Activated CD4-positive, CD25-positive, alpha-beta regulatory T cell treated with anti-CD3 and anti-CD28 coated beads, Interleukin-2, amount 50 U/mL, for 72 hours (primary cell): ENCODE measurements around the gene SLFNL1.

ENCODE experiments used
- DNase-seq: peaks from one replicate; pipeline ENCODE4 v3.0.0; 2021

Gene SLFNL1

DNA sequence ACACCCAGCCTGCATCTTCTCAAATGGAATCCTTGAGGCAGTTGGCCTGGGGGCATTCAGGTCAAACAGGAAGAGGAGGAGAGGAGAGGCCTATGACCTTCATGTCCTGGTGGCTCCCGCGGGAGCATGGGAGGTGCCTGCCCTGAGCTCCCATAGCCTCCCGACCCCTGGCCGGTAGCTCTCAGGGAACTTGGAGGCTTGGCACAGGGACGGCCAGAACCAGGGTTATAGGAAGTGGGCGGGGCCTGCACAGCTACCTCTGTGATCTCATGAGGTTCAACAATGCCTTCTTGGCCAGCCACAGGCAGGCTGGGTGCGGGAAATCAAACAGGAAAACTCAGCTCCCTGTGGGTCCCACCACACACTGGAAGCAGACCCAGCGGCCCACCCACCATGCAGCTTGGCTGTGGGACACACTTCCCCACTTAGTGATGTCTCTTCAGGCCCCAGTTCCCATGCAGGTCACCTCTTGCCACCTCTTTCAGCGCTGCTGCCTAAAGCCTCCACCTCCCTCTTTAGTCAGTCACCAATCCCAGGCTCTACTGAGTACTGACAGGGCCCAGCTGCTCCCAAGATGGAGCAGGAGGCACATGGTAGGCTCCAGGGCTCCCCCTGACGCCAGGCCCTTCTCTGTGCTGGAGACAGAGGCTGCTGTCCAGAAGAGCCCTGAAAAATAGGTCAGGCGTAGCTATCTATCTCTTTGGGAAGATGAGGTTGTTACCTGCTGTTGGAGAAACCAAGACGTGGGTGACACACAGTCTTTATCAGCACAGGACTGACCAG, at the start of gene SLFNL1:
Gene SLFNL1 (minus strand): TSS at position 200 of the 783 bp plus-strand sequence. CDS start 1,065 bp downstream, outside the sequence.
- DNase-seq: no peak

- DNase-seq: no peak
Measured at GRCh38 chr1:41056907-41057306, 35.4 kb upstream of the SLFNL1 start.

GRCh38 chr1:41053316-41053715, 31.8 kb upstream of the SLFNL1 start:
- DNase-seq: no peak

- no peak for DNase-seq
Measured at GRCh38 chr1:41051022-41051421, 29.5 kb upstream of the SLFNL1 start.

DNA sequence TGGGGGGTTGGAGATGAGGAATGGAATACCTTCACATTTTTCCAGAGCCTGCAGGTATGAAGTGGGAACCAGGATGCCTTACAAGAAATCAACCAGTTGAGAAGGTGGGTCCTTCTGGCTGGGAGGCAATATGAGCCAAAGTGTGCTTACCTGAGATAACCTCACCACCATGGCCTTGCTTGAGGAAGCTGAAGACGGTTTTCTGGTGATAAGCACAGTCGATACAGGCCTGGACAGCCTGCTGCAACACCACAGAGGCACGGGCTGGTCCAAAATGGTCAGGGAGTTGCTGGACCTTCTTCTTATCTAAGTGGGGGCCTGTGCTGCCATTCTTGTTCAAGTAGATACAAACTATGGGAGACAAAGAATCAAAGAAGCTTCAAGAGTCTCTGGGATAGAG, 27.0 kb upstream of the SLFNL1 start:
- DNase-seq: no peak

- no peak for DNase-seq
Measured at GRCh38 chr1:41046347-41046775, 24.8 kb upstream of the SLFNL1 start.

GRCh38 chr1:41045740-41046139, 24.2 kb upstream of the SLFNL1 start:
- DNase-seq: no peak

- DNase-seq: no peak
Measured at GRCh38 chr1:41044187-41044586, 22.7 kb upstream of the SLFNL1 start.

DNA sequence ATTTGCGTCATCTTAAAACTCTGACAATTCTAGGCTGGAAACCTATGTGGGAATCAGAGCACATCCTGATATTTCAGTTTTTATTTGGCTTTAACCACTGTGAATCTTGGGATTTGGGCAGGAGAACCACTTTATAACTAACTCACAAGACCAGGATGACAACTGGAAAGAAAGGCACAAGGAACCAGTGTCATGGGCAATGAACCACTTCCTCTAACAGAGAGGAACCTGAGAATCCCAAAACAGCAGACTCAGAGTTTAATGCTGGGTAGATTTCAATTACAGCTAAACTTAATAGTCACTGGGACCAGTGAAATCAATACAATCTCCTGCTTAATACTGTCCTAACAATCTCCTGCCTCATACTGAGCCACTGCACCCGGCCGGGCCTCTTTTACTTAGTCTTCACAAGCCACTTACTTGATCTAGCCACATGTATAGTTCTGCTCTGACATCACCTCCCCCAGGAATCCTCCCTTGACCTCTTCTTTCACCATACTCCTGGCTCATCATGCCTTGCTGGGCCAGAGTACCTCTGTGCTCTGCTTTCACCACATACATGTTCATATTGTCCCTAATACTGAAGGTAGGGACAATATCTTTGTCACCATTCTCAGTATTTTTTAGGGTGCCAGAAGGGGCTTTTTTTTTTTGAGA, 20.2 kb upstream of the SLFNL1 start:
- no peak for DNase-seq

DNA sequence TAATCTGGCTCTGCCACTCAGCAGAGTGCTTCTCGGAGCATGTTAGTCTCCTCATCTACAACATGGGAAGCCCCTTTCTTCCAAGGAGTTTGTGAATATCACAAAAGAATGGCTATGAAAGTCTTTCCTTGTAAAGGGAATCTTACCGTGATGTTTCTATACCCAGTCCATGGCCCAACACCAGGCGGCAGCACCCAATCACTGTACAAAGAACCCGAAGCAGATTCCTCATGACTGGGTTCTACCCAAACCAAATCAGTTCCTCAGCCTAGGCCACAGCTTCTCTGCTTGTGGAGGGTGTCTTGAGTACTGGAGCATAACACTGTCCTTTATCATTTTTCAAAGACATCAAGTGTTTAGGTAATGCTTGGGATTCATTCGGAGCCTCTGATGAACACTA, 16.6 kb upstream of the SLFNL1 start:
- DNase-seq: no peak

DNA sequence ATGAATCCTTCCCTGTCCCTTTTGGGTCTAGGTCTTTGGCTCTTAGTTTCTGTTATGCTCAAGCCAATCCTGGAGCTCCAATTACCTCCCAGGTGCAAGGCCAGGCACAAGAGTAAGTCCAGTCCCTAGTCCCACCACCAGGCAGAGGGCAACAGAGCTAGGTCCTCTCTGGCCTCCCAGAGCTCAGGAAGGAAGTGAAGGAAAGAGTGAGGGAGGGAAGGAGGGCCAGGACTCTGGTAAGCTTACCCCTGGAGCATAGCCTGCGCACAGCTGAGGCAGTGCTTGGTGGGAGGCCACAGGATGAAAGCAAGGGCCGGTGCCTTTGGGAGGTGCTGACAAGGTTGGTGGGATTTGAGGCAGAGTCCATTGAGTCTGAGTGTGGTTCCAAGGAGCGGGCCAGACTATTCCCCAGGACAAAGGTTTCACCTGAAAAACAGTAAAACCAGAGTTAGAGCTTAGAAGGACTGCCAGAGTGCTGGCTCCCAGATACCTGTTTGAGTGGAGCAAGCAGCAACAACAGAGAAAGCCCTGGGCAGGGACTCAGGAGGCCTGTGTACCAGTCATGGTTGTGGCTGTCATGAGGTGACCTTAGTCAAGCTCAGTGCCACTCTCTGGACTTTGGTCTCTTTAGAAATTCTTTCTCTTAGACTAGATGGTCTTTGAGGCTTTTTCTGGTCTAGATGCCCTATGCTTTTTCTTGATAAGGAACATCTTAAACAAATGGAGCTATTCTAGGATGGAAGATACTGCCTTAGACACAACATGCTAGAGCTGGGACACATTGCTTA, 15.8 kb upstream of the SLFNL1 start:
- DNase-seq: no peak

DNA sequence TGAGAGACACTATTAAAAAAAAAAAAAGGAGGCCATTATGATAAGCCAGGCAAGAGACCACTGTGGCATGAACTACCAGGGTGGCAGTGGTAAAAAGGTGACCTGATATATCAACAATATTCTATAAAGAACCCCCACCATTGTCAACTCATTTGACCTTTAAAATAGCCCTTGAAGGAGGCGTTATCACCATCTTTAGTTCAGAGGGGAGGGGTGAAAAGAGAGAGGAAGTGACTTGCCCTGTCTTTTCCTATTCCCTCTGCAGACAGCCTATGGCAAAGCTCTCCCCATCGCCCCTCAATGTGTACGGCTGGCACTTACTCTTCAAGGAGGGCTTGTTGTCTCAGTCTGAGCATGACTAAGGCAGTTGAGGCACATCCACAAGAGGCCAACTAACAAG, 11.7 kb upstream of the SLFNL1 start:
- DNase-seq: no peak

GRCh38 chr1:41032147-41032546, 10.6 kb upstream of the SLFNL1 start:
- DNase-seq: no peak

GRCh38 chr1:41030872-41031616, 9.5 kb upstream of the SLFNL1 start:
- no peak for DNase-seq

DNA sequence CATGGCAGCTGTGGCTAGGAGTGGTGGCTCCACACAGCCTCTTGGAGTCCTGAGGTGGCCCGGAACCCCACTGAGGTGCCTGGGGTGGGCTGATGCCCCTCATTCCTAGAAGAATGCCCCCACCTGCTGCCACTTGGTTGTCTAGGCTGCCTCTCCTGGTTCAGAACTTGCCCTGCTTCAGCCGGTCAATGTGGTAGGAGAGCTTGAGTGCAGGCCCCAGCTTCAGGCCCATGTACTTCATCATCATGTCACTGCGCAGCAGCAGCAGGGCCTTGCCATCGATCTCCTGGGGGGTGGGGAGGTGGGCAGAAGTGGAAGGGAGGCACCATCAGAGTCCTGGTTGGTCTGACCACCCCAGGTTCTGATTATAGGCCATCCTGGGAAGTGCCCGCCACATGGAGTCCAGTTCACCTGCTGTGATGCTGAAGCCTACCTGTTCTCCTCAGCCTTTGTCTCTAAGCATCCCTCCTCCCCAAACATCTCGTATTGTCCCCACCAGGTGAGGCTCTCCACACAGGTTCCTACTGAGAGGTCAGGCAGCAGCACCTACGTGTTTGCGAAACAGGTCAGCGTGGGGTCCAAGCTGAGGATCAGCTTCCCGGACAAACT, 6.6 kb upstream of the SLFNL1 start:
- no peak for DNase-seq

DNA sequence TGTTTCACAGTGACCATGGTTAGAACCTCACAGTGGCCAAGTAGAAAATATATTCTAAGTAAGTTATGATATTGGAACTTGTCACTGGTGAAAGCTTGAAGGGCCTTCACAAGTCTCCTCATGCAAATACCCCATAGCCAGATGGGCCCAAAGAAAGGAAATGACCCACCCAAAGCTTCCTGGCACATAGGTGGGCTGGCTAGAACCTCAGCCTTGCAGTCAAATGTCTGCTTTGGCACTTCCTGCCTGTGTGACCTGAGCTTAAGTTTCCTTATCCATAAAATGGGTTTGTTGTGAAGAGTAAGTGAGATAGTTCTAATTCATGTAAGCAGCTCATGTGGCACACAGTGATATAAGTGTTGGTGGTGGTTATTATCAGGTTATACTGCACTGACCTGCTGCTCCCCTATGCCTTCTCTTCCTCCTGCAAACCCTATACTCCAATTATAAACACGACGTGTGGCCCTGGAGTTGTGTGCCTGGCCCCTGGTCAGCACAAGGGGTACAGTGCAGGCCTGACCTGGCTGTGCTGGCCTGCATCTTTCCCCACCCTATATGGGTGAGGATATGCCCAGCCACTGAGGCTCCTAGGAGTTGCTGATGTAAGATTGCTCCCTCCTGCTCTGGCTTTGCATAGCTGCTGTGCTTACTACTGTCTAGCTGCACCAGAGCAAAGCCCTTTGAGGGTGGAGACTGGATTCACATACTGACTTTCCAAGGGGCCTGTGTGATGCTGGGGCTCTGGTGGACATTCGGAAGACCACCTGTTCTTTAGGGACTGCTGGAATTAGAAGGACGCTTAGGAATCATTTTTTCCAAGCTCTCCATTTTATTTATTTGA, 4.7 kb upstream of the SLFNL1 start:
- DNase-seq: no peak

- no peak for DNase-seq
Measured at GRCh38 chr1:41024953-41025352, 3.4 kb upstream of the SLFNL1 start.

GRCh38 chr1:41023279-41023990, 1.9 kb upstream of the SLFNL1 start:
- DNase-seq: no peak

- no peak for DNase-seq
Measured at GRCh38 chr1:41022424-41022823, 899 bp upstream of the SLFNL1 start.

GRCh38 chr1:41020654-41021053, 871 bp downstream of the SLFNL1 start:
- no peak for DNase-seq

- no peak for DNase-seq
Measured at GRCh38 chr1:41020109-41020576, 1.4 kb downstream of the SLFNL1 start.
